NCI-H2196 (cell line): ENCODE measurements around the gene EXOC4.

Source experiments
- DNase-seq: peaks from one replicate; lab custom pipeline; 2025; ENCODE audit not compliant: unreplicated experiment; lab: John Stamatoyannopoulos, UW

Gene EXOC4

DNA sequence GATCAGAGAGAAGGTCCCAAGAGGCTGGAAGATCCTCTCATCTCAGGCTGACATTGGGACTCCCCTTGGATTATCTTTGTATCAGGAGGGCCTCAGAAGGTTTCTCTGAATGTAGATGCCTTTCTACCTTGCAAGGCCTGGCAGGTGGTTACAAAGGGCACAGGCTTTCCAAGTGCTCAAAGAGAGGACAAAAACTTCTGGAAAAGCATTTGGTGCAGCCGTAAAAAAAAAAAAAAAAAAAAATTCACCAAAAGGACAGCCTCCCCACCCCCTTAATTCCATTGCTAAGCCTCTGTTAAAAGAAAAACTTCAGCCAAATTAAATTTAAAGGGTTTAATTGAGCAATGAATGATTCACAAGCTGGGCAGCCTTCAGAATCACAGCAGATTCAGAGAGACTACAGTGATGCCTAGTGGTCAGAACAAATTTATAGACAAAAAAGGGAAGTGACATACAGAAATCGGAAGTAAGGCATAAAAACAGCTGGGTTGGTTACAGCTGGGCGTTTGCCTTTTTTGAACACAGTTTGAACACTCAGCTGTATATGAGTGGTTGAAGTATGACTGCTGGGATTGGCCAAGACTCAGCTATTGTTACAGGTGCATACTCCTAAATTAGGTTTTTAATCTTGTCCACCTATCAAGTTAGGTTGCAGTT is 831.7 kb downstream of the EXOC4 start:
- no peak for DNase-seq

DNA sequence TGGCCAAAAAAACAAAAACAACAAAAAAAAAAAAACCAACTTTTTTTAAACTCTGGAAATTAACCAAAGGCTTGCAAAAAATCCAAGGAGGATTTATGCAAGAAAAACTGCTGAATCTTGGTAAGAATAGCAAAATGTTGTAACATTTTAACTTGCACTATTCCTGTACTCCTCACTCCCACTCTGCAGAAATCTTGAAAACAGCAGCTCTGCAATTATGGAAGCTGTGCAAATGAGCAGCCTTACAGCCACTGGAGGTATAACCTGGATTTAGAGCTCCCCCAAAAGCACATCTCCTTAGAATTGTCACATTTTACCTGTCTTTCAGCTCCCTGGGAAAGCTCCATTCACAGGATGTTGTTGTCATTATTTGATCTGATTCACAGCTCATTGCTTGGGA is 832.4 kb downstream of the EXOC4 start:
- DNase-seq: no peak

DNA sequence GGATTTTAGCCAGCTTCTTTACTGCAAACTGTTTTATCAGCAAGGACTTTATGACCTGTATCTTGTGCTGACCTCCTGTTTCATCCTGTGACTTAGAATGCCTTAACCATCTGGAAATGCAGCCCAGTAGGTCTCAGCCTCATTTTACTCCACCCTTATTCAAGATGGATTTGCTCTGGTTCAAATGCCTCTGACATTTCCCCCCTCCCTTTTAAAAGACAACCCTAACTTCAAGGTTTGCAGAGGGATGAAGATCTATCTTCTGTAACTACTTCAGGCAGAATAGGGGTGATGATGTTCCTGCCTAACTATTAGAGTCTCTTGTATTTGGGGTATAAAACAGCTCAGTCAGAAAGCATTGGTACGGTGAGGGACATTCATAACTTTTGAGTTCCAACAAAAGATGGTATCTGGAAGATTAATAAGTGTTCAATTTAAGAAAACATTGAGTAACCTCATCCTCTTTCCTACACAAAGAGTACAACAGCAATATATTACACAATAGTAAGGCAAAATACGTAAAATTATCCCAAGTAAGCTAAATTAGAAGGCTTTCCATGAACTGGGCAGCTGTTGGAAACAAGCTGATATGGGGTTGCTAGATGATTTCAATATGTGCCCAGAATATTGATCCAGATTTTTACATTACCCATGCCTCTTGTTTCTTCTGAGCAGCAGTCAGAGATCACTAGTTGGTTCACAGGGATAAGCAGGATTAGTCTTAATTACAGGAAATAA is 834.3 kb downstream of the EXOC4 start:
- DNase-seq: no peak

DNA sequence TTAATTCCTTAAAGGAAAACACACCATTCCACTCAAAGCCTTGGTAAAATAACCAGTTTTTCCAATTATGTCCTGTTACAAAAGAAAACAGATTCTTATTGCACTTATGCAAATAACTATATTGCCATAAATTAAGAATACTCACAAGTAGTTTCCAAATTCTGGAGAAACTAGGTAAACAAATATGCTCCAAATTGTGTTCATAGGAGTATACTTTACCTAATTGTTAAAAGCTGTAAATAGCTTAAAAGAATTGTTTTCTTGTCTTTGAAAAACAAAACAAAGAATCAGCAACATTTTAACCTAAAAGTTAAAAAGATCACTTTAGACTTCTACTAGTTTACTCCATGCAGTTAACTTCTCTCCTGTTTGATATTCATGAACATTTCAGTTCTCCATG is 835.3 kb downstream of the EXOC4 start:
- DNase-seq: no peak

DNA sequence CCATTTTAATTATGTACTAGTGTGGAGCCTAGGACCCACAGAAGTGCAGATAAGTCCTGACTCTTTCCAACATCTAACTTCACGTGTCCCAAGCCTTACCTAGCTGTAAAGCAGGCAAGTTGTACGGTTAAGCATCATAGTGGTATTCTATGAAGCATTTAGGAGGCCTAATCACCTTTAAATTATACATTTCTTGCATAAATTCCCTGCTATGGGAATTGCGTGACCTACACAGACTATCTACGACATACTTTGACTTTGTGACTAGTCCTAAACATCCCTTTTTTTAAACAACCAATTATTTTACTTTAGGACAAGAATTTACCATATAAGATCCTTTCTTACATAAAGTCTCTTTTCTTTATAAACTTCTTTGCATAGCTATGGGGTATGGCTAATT is 836.6 kb downstream of the EXOC4 start:
- DNase-seq: no peak

DNA sequence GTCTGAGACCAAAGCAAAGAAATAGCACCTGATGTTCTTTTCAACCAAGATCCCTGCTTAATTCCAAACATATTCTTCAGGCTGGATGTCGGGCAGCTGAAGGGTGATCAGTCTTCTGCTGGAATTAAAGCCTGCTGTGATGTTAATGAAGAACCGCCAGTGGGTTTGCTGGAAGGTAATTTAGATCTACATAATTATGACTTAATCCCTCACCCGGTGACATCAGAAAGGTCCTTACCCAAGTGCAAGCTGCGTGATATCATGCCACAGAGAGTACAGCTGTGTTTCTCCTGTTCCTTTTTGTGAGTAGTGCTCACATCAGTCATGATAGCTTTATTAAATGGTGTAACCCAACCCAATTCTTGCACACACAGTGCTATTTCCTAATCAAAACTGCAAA is 845.2 kb downstream of the EXOC4 start:
- DNase-seq: no peak

DNA sequence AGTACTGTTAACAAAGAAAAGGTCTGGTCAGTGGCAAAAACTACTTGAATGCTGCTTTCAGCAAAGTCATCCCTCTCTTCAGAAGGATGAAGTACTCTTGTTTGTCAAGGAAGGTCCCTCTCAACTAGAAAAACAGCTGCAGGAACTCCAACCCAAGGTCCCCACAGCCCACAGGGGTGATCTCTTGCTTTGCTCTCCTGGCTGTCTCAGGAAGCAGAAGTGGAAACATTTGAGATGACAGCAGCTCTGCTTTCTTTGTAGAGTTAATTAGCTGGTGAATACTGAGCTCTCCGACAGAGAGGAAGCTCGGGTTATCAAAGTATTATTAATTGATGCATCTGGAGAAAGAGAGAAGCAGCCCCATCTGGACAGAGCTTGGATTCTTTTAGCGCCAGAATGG is 848.8 kb downstream of the EXOC4 start:
- DNase-seq: no peak

DNA sequence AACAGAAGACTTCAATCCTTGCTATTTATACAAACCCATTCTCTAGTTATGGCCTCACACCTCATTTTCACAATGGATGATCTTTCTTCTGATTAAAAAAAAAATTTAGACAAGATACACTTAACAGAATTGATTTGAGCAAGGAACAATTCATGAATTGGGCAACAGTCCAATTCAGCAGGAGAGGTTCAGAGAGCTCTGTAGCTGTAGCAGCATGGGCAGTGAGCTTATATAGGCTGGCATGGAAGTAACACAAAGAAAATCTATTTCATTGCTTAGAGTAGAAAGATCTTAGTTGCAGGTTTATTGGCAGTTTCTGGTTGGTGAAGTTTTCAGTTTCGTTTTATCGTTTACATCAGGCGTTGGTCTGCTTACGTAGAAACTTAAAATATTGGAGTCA is 851.3 kb downstream of the EXOC4 start:
- DNase-seq: no peak

DNA sequence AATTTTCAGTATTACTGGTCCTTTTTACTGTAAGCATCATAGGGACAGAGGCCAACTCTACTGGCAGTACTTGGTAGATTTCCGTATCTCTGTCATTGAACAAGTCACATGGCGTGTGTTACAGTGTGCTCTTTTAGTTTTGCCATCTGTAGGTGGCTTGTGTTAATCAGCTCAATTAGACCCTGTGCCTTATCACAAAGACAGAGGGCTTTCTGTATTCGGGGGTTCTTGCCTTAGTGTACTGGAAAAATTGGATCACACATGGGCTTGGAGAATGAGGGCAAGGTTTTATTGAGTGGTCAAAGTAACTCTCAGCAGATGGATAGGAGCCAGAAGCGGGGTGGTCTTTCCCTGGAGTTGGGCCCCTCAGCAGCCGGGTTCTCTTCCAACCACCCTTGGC is 853.0 kb downstream of the EXOC4 start:
- DNase-seq: no peak

DNA sequence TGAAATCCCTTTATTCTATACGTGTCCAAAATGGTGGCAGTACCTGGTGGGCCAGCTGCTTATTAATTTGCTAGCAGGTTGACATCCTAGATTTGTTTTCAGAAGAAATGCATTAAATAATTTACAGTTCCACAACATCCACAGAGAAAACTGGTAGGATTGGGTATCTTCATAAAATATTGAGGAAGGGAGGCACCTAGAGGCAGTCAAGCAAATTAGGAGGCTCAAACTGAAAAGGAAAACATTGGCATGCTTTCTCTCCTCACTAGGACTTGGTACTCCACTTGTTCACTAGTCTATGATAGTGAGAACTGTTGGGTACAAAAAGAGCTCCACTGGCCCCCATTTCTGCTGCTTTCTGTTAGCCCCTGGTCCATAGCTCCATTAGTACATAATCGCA is 855.9 kb downstream of the EXOC4 start:
- DNase-seq: no peak

DNA sequence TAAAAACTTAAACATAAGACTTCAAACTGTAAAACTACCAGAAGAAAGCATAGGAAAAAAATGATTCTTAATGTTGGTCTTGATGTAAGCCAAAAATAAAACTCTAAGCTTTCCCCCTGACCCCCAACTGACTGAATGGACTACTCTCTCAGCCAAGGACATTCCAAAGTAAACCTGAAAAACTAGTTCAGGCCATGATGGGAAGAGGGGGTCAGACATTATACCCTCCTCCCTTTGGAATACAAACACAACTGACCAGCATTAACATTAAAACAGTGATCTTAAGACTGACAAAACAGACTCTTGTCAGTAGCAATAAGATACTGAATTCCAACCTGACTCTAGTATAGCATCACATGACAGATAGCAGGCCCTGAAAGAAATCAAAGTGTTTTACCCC is 860.8 kb downstream of the EXOC4 start:
- DNase-seq: no peak

DNA sequence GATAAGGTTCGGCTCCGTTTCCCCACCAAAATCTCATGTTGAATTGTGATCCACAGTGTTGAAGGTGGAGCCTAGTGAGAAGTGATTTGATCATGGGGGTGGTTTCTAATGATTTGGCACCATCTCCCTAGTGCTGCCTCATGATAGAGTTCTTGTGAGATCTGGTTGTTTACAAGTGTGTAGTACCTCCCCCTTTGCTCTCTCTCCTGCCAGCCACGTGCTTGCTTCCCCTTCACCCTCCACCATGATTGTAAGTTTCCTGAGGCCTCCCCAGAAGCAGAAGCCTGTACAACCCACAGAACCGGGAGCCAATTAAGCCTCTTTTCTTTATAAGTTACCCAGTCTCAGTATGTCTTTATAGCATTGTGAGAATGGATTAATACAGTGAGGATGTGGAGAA is 862.1 kb downstream of the EXOC4 start:
- DNase-seq: no peak
